Mesenchymal stem cell (in vitro differentiated cells and primary cell): ENCODE results near the gene NRP1.

Experiments
- DNase-seq: peaks from one replicate; pipeline ENCODE4 v3.0.0-alpha.2; 2013
- H2AFZ ChIP-seq: one replicate; pipeline ENCODE4 v1.6.1; 2013; ENCODE audit warnings: low read depth, mild to moderate bottlenecking, control low read depth, inconsistent platforms, low read length, moderate library complexity
- H2AK5ac ChIP-seq: 2 replicates; pipeline ENCODE4 v1.6.1; 2013; ENCODE audit warnings: low read length, moderate library complexity, mild to moderate bottlenecking, inconsistent platforms; ENCODE audit not compliant: severe bottlenecking
- H2BK120ac ChIP-seq: one replicate; pipeline ENCODE4 v1.6.1; 2013; ENCODE audit warnings: low read depth, mild to moderate bottlenecking, inconsistent platforms, low read length, moderate library complexity
- H2BK12ac ChIP-seq, 2 experiments: one replicate each; pipeline ENCODE4 v1.6.1; 2013; ENCODE audit warnings: inconsistent platforms in 2 of 2, low read length in 2 of 2, mild to moderate bottlenecking in 2 of 2, moderate library complexity in 2 of 2, control low read depth in 1 of 2
- H2BK15ac ChIP-seq: one replicate; pipeline ENCODE4 v1.6.1; 2013; ENCODE audit warnings: mild to moderate bottlenecking, low read depth, inconsistent platforms; ENCODE audit not compliant: poor library complexity, severe bottlenecking
- H2BK5ac ChIP-seq: 2 replicates; pipeline ENCODE4 v1.6.1; 2013; ENCODE audit warnings: low read depth, mild to moderate bottlenecking, low read length, control low read depth, inconsistent platforms; ENCODE audit not compliant: poor library complexity, severe bottlenecking
- H3K14ac ChIP-seq, 2 experiments: one replicate each; pipeline ENCODE4 v1.6.1; 2013; ENCODE audit warnings: inconsistent platforms in 2 of 2, low read length in 2 of 2, control low read depth in 1 of 2, mild to moderate bottlenecking in 1 of 2, moderate library complexity in 1 of 2
- H3K18ac ChIP-seq, 2 experiments: one replicate each; pipeline ENCODE4 v1.6.1; 2013; ENCODE audit warnings: inconsistent platforms in 2 of 2, low read length in 2 of 2, control low read depth in 1 of 2, low read depth in 1 of 2, mild to moderate bottlenecking in 1 of 2
- H3K23ac ChIP-seq, 2 experiments: one replicate each; pipeline ENCODE4 v1.6.1; 2013; ENCODE audit warnings: inconsistent platforms in 2 of 2, low read length in 2 of 2, mild to moderate bottlenecking in 2 of 2, moderate library complexity in 2 of 2, control low read depth in 1 of 2
- H3K27ac ChIP-seq: 2 replicates; pipeline ENCODE4 v1.5.1; 2013; ENCODE audit warnings: mild to moderate bottlenecking, moderate library complexity, low read length, control low read depth, inconsistent platforms; ENCODE audit not compliant: poor library complexity, severe bottlenecking
- H3K27me3 ChIP-seq, 2 experiments: 2 replicates each; pipeline versions ENCODE4 v1.6.1 to v1.7.0; 2013; ENCODE audit warnings: low read length in 2 of 2, mild to moderate bottlenecking in 2 of 2, moderate library complexity in 2 of 2, control low read depth in 1 of 2, inconsistent platforms in 1 of 2; ENCODE audit not compliant: control insufficient read depth in 1 of 2, insufficient read depth in 1 of 2
- H3K36me3 ChIP-seq, 2 experiments: 2 replicates each; pipeline versions ENCODE4 v1.6.1 to v1.7.0; 2013; ENCODE audit warnings: low read length in 2 of 2, control low read depth in 1 of 2, inconsistent platforms in 1 of 2, low read depth in 1 of 2, mild to moderate bottlenecking in 1 of 2; ENCODE audit not compliant: insufficient read depth in 2 of 2, control insufficient read depth in 1 of 2
- H3K4ac ChIP-seq, 2 experiments: one replicate each; pipeline ENCODE4 v1.6.1; 2013; ENCODE audit warnings: inconsistent platforms in 2 of 2, low read length in 2 of 2, mild to moderate bottlenecking in 2 of 2, moderate library complexity in 2 of 2, control low read depth in 1 of 2, low read depth in 1 of 2
- H3K4me1 ChIP-seq: 2 replicates; pipeline ENCODE4 v1.6.1; 2013; ENCODE audit warnings: low read depth, low read length, control low read depth; ENCODE audit not compliant: control insufficient read depth, insufficient read depth
- H3K4me2 ChIP-seq: 2 replicates; pipeline ENCODE4 v1.6.1; 2013; ENCODE audit warnings: low read length, mild to moderate bottlenecking, inconsistent platforms; ENCODE audit not compliant: poor library complexity, severe bottlenecking
- H3K4me3 ChIP-seq, 2 experiments: 2 replicates each; pipeline versions ENCODE4 v1.5.1 to v1.7.0; 2013; ENCODE audit warnings: low read length in 2 of 2, mild to moderate bottlenecking in 2 of 2, control low read depth in 1 of 2, low read depth in 1 of 2; ENCODE audit not compliant: insufficient read depth in 1 of 2
- H3K79me1 ChIP-seq: replicated peaks from 2 replicates; pipeline ENCODE4 v1.6.1; 2013; ENCODE audit warnings: mild to moderate bottlenecking, control low read depth, low read length, inconsistent platforms; ENCODE audit not compliant: poor library complexity, severe bottlenecking
- H3K9ac ChIP-seq: 2 replicates; pipeline ENCODE4 v1.7.0; 2013; ENCODE audit warnings: mild to moderate bottlenecking, low read length, moderate library complexity
- H3K9me3 ChIP-seq: 2 replicates; pipeline ENCODE4 v1.7.0; 2013; ENCODE audit warnings: mild to moderate bottlenecking, low read length; ENCODE audit not compliant: control insufficient read depth
- H4K8ac ChIP-seq: one replicate; pipeline ENCODE4 v1.6.1; 2013; ENCODE audit warnings: inconsistent platforms, mild to moderate bottlenecking, low read length, moderate library complexity
- H4K91ac ChIP-seq: one replicate; pipeline ENCODE4 v1.6.1; 2013; ENCODE audit warnings: mild to moderate bottlenecking, low read length, inconsistent platforms
- WGBS: methylation state at CpG from one replicate; pipeline ENCODE4 v1.1.7; 2013; ENCODE audit warnings: mixed read lengths; 5-methylcytosine and 5-hydroxymethylcytosine counted together

NRP1 gene

DNA sequence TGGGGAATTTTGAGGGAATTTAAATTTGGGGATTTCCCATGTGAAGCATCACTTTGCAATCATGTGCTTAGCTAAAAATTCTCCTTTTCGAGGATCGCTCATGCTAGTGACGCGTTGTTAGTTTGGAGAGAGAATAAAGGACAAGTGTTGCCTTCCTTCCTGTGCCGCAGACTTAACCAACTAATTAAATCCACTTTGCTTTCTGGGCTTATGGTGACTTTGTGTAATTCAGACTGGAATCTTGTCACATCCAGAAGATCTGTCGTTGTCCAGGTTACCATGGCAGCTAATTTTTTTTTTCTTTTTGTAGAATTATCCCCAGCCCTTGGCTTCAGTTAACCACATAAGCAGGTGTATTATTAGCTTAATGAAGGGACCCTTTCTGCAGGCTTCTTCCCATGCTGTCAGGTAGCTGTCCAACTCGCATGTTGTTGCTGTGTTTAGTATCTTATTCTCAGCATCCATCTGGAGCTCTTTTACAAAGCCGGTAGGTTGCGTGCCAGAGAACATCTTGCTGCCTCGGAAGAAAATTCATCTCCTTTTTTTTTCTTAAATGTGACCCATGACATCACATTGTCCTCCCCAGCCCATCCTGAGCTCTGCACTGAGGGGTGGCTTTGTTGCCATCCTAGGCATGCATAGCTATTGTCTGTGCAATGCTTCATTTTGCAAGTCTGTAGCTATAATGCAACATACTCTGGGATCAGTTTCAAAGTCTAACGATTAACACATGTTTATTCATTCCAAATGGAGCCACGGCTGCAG lies 47.2 kb upstream of the NRP1 start:
- Histone ChIP-seq H3K4me2 (no peak overlapping the region), H3K4me3 (peak overlapping the region in 1 of 2 experiments; percentile 14), H3K9me3 (no peaks in the 10 kb centered on the region), H2BK120ac (no peak overlapping the region), H3K27me3 (no peaks in the 10 kb centered on the region), H2BK12ac (no peak overlapping the region), H2BK5ac (no peak overlapping the region), H3K4ac (no peak overlapping the region), H3K9ac (peak overlapping the region; percentile 70), H4K91ac (no peak overlapping the region), H3K36me3 (no peaks in the 10 kb centered on the region), H3K4me1 (peaks cover 2% of the 10 kb centered on the region), H2AK5ac (no peak overlapping the region), H3K23ac (no peak overlapping the region), H3K18ac (no peak overlapping the region), H3K14ac (no peak overlapping the region), H3K27ac (no peak overlapping the region), H3K79me1 (no peaks in the 10 kb centered on the region), H2AFZ (no peak overlapping the region), H2BK15ac (no peak overlapping the region), H4K8ac (no peak overlapping the region)
- DNase-seq, result no peak
- 92% methylated on average over 12 of the region's 12 CpGs for WGBS

DNA sequence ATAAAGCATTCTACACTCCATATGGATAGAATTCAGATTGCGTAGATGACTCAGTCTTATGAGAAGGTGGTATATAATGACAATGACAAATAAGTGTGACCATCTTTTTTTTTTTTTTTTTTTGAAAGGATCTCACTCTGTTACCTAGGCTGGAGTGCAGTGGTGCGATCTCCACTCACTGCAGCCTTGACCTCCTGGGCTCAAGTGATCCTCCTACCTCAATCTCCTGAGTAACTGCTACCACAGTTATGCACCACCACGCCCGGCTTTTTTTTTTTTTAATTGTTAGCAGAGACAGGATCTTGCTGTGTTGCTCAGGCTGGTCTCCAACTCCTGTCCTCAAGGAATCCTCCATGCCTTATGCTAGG lies 43.2 kb upstream of the NRP1 start:
- H4K8ac ChIP-seq, result no peak overlapping the region
- peak overlapping the region in 1 of 2 experiments; percentile 35 for H3K4me3 ChIP-seq
- H3K79me1 ChIP-seq, result no peaks in the 10 kb centered on the region
- H3K4me1 ChIP-seq, result peaks cover 2% of the 10 kb centered on the region
- H2AFZ ChIP-seq, result no peak overlapping the region
- peak overlapping the region; percentile 74 for H3K9ac ChIP-seq
- H3K27me3 ChIP-seq, result no peaks in the 10 kb centered on the region
- no peak overlapping the region for H3K4ac ChIP-seq
- no peak overlapping the region for H2BK5ac ChIP-seq
- no peak overlapping the region for H3K18ac ChIP-seq
- no peak overlapping the region for H2BK15ac ChIP-seq
- no peak overlapping the region for H2BK120ac ChIP-seq
- no peak overlapping the region for H2BK12ac ChIP-seq
- H3K9me3 ChIP-seq, result peaks cover 4% of the 10 kb centered on the region
- no peak overlapping the region for H2AK5ac ChIP-seq
- WGBS, result 85% methylated on average over 3 of the region's 4 CpGs
- no peak for DNase-seq
- H3K36me3 ChIP-seq, result no peaks in the 10 kb centered on the region
- no peak overlapping the region for H4K91ac ChIP-seq
- no peak overlapping the region for H3K23ac ChIP-seq
- H3K27ac ChIP-seq, result no peak overlapping the region
- H3K4me2 ChIP-seq, result no peak overlapping the region
- no peak overlapping the region for H3K14ac ChIP-seq

DNA sequence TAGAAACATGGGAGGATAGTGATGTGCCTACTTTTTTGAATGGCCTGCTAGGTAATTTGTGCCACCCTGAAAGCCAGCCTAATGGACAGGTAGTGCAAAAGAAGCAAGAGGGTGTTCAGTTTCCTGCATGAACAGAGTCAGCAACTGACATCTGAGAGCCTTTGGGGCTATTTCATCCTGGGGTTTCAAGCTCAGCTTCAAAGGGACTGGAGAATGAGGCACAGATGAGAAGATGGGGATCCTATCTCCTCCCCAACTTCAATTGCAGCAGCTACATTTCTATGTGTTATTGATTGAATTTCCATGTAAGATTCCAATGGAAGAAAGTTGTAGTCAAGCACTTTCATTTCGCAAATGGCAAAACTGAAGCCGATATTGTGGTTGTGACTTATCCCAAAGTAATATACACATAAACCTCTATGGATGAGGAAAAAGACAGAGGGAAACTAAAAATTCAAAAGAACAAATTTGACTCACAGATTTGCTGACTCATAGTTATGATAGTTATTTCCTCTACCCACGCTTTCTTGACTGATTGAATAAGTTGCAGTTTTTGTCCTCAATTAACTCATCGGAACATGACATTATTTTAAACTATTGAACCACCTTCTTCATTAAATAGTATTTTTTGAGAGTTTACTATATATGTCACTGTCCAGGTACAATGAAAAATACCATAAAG lies 42.6 kb upstream of the NRP1 start:
- Histone ChIP-seq H2AK5ac (peak overlapping the region; percentile 29), H2BK5ac (no peak overlapping the region), H4K8ac (peak overlapping the region; percentile 27), H2BK120ac (peak overlapping the region; percentile 42), H3K18ac (no peak overlapping the region), H3K9me3 (peaks cover 9% of the 10 kb centered on the region), H3K4me2 (no peak overlapping the region), H3K4me1 (peaks cover 2% of the 10 kb centered on the region), H3K27ac (peak overlapping the region; percentile 8), H3K14ac (no peak overlapping the region), H3K27me3 (no peaks in the 10 kb centered on the region), H2BK12ac (no peak overlapping the region), H3K79me1 (no peaks in the 10 kb centered on the region), H4K91ac (no peak overlapping the region), H3K4ac (no peak overlapping the region), H3K23ac (no peak overlapping the region), H2AFZ (no peak overlapping the region), H3K9ac (peak overlapping the region; percentile 74), H3K4me3 (peak overlapping the region in 1 of 2 experiments; percentile 35), H2BK15ac (no peak overlapping the region), H3K36me3 (no peaks in the 10 kb centered on the region)
- DNase-seq, result peak; percentile 22
- WGBS, result no CpG with 5 or more reads among the region's 4 CpGs

GRCh38 chr10:33376476-33376875 lies 42.0 kb upstream of the NRP1 start:
- Histone ChIP-seq H3K27me3 (no peaks in the 10 kb centered on the region), H4K91ac (no peak overlapping the region), H3K4me3 (peak overlapping the region in 1 of 2 experiments; percentile 35), H3K36me3 (no peaks in the 10 kb centered on the region), H3K4me2 (no peak overlapping the region), H2AK5ac (peak overlapping the region; percentile 6), H3K4me1 (peaks cover 2% of the 10 kb centered on the region), H3K79me1 (no peaks in the 10 kb centered on the region), H2BK15ac (no peak overlapping the region), H3K4ac (no peak overlapping the region), H3K14ac (no peak overlapping the region), H3K23ac (no peak overlapping the region), H2BK12ac (no peak overlapping the region), H2BK120ac (no peak overlapping the region), H2AFZ (no peak overlapping the region), H3K27ac (no peak overlapping the region), H3K18ac (no peak overlapping the region), H2BK5ac (no peak overlapping the region), H3K9me3 (peaks cover 10% of the 10 kb centered on the region), H3K9ac (peak overlapping the region; percentile 74), H4K8ac (no peak overlapping the region)
- DNase-seq, result no peak
- WGBS, result 100% methylated on average over 1 of the region's 2 CpGs
